ENCODE data around the gene PTCSC3.

GRCh38 chr14:36192530-36192929 lies 16.0 kb upstream of the PTCSC3 start:
- TF ChIP-seq POLR2AphosphoS5 (IDR thresholded peaks at IDR 0.05; ENCODE audit: low read depth, low read length) (no peak), TAF1 (IDR thresholded peaks at IDR 0.05; ENCODE audit: borderline replicate concordance, insufficient read depth, low read length) (no peak), REST (IDR thresholded peaks at IDR 0.05; ENCODE audit: insufficient read depth in 1 of 2, low read depth in 2 of 2, low read length in 2 of 2) (no peak), SIN3A (IDR thresholded peaks at IDR 0.05; ENCODE audit: borderline replicate concordance, insufficient read depth, low read length) (no peak), FOXP2 (optimal IDR thresholded peaks at IDR 0.05; ENCODE audit: borderline replicate concordance, extremely low read depth, extremely low read length, insufficient read depth) (no peak)
